ENCODE results near the gene RPL10A.

DNA sequence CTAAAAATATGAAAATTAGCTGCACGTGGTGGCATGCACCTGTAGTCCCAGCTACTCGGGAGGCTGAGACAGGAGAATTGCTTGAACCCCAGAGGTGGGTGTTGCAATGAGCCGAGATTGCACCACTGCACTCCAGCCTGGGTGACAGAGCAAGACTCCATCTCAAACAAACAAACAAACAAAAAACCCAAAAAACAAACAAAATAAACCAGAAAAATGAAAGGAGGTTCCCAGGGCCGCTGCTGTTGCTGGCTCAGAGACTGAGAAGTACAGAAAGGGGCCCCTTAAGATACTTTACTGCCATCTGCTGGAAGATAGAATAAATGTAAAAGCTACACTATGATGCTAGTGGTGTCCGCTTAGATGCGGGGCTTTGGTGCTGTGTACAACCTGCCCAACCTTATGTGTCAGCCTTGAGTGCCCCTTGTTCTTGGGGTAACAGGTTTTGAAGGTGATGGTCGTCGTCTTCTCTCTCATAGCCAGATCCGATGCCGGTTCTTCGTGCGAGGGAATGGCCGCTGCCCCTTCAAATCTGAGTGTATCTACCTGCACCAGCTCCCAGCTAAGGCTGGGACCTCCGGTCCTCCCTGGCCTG lies 18.8 kb upstream of the RPL10A start:
- TF ChIP-seq, protein P1, sequence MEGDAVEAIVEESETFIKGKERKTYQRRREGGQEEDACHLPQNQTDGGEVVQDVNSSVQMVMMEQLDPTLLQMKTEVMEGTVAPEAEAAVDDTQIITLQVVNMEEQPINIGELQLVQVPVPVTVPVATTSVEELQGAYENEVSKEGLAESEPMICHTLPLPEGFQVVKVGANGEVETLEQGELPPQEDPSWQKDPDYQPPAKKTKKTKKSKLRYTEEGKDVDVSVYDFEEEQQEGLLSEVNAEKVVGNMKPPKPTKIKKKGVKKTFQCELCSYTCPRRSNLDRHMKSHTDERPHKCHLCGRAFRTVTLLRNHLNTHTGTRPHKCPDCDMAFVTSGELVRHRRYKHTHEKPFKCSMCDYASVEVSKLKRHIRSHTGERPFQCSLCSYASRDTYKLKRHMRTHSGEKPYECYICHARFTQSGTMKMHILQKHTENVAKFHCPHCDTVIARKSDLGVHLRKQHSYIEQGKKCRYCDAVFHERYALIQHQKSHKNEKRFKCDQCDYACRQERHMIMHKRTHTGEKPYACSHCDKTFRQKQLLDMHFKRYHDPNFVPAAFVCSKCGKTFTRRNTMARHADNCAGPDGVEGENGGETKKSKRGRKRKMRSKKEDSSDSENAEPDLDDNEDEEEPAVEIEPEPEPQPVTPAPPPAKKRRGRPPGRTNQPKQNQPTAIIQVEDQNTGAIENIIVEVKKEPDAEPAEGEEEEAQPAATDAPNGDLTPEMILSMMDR (IDR thresholded peaks at IDR 0.05; ENCODE audit: low read depth, low read length, poor library complexity, severe bottlenecking) = peak; percentile 67
- TF ChIP-seq EZH2phosphoT487 (IDR thresholded peaks at IDR 0.05; ENCODE audit: borderline replicate concordance, low read length) = no peak

All from DOHH2 (cell line).